ENCODE measurements around the gene APOD.
"Not testable (repeated sequence)": the region's sequence is repeated elsewhere in the genome, so short reads cannot be mapped to it uniquely, and the experiment has no call there.

Gene APOD

DNA sequence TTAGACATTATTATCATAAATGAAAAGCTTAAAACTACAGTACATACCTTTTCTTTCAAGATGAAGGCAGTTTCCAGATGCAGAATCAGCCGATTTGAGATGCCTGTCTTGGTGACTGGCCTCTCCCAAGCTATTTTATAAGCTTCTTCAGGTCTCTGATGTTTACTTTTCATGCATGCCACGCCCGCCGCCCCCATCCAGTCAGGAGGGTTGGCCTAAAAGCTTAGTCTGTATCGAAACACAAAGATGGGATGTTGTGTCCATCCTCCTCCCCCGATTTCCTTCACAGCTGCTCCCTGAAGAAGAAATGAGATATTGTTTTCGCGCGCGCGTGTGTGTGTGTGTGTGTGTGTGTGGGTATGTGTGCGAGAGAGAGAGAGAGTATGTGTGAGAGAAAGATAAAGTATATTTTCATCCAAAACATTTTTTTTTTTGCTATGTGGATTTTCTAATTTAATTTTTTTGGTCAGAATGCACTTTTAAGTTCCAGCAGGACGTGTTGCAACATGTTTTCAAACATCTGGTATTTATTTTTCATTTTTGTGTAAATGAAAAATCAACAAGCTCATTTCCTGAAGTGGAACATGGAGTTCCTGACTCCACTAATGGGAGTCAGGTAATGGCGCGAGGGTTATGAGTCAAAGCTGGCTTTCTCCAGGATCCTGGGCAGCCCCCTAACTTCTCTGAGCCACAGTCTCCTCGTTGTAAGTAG, at the start of gene APOD:
TSS of gene APOD (minus strand) at position 110 of the 712 bp plus-strand sequence. CDS start 4,479 bp downstream, outside the sequence.
- DNase-seq, result no peak

DNA sequence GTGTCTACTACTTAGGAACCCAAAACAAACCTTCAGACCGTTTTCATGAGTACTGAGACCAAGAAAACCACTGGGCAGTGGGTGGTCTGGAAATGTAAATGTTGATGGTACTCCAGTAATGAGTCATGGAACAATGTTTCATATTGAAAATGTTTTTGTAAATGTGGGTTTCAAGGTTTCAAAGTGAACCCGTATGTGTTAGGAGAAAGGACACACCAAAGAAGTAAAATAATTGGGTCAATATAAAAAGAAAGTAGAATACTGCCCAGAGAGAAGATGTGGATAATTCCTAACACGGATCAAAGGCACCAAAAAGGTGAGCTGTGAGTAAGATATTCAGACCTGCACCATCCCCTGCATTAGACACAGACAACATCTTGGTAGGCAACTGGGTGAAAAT, 49.6 kb upstream of the APOD start:
- DNase-seq, result not testable (repeated sequence)

DNA sequence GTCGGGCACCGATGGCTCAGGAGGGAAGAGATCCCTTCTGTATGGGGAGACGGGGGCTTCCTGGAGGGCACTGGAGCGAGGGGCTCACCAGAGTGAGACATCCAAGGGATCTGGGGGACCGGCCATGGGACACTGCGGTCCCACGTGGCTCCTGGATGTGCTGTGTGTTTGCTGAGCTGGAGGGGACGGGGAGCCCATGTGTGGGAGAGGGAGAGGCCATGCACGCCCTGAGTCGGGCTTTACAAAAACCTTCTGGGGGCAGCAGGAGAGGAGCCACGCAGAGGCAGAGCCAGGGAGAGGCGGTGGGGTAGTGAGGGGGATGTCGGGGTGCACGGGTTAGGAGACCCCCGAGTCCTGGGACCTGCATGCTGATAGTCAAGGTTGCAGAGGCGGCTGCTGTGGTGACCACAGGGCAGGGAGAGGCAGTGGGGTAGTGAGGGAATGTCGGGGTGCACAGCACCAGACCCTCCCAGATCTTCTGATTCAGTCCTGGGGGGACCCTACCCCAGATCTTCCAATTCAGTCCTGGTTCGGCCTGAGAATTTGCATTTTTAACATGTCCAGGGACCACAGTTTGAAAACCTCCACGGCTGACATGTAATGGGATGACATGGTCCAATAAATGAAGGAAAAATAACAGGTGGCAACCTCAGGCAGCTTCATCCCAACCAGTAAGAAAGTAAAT, 48.9 kb upstream of the APOD start:
- not testable (repeated sequence) for DNase-seq

DNA sequence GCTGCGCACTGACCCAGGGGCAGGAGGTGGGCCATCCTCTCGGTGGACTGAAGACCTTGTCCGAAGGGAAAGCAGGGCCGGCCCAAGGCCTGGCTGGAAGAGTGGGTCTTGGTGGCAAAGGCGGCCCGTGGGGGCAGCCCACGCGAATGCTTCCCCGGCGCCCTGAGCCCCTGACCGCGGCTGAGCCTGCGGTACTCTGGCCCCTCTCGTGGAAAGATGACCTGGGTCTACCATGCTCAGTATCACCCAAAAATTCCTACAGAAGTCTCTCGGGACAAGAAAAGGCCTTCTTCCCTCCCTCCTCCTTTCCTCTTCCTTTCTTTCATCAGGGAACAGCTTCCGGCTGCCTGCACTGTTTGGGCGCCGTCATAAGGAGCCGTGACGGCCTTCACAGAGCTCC, 48.3 kb upstream of the APOD start:
- not testable (repeated sequence) for DNase-seq

DNA sequence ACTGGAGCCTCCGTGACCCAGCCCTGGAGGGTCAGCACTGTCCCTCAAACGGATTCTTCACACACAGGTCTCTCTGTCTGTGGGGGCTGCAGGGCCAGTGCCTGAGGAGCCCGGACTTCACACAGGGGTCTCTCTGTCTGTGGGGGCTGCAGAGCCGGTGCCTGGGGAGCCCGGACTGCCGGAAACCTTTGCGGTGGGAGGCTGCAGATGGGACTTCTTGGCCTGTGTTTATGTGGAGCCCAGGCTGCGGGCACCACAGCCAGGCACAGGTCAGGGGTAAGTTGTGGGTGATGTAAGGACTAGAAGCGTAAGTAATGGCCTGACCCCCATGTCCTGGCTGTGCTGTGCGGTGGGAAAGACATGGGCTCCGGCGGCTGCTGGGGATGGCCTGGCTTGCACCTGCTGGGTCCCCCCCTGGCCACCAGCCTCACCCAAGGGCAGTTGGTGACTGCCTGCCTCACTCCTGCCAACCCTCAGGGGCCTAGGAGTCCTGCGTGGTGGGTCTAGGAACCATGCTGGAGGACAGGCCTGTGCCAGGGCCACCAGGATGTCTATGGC, 47.3 kb upstream of the APOD start:
- DNase-seq, result not testable (repeated sequence)

DNA sequence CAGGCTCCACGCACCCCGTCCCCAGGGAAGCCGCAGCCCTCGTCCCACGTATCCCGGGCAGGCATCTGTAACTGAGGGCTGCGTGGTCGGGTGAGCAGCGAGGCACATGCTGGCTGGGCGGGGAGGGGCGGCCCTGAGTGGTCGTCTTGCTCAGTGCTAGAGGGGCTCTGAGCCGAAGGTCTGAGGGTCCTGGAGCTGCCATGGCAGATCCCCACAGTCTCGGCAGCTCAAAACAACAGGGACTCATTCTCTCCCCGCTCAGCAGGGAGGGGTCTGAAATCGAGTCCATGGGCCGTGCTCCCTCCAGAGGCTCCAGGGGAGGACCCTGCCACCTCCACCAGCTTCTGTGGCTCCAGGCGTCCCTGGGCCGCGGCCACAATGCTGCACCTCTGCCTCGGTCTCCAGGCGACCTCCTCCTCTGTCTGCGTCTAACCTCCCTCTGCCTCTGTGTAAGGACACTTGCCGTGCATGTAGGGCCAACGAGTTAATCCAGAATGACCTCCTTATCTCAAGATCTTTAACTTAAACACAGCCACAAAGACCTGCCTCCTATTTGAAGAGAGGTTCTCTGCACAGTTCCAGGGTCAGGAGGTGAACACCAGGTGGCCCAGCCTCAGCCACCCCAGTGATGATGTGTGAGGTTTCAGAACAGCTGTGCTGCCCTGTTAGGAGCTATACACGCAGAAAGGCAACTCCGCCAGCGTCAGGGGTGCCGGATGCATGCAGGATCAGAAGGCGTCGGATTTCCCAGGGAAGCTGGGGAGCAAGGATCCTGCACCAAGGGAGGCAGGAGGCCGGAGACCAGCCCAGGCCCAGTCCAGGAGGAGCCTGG, 46.6 kb upstream of the APOD start:
- DNase-seq, result not testable (repeated sequence)

DNA sequence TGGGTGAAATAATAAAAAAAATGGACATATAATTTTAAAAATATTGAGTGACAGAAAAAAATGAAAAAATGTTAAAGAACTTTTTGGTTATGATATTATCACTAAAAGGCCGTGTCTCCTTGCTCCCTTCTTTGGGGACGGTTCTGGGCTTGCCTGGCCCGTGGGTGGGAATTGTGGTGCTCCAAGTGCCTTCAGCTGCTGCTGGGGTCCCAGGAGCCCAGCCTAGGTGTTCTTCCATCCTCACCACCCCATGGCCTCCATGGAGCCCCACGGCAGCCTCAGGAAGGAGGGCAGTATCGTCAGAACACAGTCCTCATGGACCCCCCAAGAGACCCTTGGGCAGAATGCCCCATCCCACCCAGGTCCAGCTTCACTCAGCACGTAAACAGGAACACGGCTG, 45.9 kb upstream of the APOD start:
- not testable (repeated sequence) for DNase-seq

DNA sequence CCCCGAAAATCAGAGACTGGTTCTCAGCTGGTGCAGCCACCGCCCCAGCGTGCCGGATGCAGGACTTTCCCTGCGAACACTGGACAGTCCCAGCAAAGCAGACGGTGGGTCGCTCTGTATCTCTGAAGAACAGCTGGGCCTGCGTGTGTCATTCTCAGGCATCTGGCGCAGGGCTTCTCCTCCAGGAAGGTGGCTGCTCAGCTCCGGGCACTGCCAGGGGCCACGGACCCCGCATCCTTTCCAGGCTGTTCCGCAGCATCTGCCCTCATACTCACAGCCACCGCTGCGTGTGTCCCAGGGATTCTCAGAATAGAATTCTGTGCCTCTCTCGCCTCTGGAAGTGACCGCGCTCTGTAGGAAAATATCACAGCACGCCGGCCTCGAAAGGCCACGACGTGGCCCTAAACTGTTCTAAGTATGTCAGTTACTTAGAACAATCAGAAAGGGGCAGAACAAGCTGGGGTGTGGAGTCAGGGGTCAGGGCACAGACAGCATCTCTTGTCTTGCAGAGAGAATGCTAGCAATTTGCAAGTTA, 44.7 kb upstream of the APOD start:
- not testable (repeated sequence) for DNase-seq

DNA sequence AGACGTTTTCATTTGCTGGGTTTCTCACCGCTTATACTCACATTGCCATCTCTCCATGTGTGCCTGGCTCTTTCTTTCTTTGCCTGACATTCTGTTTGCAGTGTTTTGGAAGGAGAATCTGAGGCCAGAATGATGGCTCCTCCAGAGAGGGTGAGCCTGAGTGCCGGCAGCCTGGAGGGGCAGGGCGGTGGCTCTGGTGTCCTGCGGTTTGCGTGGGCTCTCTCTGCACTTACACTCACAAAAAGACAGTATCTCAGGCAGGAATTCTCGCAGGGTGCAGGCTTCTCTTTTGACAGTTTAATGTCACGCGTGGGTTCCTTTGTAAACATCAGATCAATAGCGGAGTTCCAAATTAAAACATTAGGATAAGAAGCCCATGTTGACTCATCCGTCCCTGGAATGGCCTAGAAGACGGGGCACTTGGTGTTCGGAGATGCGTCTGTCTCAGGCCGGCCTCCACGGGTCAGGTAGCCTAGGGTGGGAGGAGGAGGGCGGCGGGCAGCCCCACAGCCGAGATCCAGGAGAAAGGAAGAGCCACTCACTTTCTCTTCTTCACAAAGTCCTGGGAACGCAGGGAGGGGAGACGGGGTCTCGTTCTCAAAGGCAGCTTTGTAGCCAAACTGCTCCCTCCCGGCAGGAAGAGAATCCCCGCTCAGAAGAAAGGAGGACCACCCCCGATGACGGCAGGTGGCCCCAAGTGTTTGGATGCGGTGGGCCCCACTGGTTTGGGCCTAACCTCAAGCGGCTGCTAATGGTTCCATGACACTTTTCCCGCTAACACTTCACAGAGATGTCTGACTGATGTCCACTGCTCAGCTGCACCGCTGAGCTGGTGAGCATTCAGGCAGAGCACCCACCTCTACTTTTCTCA, 44.0 kb upstream of the APOD start:
- not testable (repeated sequence) for DNase-seq

DNA sequence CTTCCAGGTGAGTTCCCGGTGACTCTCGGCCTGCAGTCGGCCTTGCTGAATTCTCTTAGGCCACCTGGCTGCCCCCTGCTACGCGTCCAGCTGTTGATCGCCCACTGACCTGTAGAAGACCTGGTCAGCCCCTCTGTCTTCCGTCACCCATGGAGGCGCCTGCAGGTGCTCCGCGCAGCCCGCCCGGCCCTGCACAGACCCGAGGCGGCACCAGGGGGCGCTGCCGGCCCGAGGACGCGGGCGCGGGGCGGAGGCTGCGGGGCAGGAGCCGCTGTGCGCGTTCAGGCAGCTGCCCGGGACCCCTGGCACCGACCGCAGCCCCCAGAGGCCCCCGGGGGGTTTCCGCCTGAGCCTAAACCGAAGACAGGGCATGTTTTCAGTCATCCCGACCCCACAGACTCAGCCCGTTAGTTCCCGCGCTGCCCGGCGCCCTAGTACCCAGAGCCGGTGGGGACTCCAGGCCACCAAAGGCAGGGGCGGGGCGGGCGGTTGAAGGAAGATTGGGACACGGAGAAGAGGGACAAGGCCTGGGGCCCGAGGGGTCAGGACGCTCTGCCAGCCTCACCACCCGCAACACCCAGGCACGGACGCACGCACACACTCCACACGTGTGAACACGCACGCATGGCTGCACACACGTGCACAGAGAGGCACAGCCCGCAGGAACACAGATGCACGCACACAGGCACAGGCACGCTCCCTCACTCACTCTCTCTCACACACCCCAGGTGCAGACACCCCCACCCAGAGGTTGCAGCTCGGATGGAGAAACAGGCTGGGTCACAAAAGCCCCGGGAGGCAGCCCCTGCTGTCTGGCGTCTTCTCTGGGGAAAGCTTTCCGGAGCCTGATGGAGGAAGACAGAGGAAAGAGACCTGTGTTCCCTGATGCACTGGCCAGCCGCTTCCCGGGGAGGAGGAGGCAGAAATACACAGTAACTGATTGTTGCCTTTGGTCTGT, 41.1 kb upstream of the APOD start:
- DNase-seq, result not testable (repeated sequence)

DNA sequence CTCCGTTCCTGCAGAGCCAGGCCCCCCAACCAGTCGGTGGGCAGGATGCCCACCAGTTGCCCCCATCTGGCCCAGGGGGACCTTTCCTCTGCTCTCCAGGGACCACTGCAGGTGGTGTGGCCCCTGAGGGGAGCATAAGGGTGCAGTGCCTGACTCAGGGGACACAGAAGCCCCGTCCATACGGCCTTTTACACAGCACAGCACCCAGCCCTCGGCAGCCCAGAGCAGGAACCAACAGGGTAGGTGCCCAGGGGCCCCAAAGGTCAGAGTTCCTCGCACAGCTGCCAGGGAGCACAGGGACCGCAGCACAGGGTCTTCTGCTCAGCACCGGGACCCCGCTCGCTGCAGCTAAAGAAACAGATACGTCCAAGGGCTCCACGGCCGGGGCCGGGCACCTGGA, 40.4 kb upstream of the APOD start:
- DNase-seq, result not testable (repeated sequence)

DNA sequence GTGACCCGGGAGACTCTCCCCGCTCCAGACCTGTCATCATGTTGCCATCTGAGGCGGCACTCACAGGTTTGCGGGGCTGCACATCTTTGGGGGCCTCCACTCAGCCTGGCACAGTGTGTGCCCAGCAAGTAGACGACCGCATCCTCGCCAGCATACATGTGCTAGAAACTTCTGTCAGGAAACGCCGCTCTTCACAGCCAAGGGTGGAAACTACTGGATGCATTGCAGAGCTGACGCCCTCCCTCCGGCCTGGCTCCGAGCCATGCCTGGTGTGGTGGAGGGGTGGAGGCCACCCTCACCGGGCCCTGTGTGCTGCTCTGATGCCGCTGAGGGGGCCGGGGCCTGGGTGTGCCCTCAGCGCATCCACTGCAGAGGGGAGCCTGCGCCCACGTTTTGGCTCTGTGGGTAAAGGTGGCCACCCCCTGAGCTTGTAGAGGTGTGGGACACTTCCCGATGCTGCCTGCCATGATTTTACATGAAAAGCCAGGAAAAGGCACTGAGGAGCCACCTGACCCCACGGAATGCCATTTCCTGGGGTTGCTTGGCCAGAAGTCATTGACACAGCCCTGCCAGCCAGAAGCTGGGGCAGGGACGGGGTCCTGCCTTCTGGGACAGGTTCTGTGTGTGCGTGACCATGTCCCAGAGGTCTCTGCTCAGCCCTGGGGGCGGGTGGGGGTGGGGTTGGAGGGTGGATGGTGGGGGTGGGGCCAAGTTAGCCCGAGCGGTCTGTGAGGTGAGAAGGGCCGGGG, 39.7 kb upstream of the APOD start:
- DNase-seq, result not testable (repeated sequence)

DNA sequence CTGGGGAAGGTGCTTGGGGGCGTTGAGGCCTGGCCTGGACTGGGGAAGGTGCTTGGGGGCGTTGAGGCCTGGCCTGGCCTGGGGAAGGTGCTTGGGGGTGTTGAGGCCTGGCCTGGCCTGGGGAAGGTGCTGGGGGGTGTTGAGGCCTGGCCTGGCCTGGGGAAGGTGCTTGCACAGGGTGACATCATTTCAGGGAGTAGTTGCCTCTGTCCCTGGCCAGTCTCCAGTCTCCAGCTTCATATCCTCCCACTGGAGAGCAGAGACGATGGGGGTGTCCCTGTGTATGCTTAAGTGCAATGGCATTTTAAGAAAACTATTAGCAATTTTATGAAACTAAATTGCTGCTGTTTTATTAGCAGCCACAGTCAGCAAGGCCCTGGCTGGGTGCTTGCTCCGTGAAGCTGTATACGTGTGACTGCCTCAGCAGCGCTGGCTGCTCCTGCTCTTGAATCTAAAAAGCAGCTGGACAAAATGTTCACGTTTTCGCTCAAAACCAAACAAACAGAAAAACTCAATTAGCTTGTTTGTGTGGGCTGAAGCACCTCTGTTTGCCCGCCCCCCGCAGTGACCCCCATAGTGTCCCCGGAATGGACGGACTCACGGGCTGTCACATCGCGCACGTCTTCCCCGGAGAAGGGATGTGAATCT, 38.9 kb upstream of the APOD start:
- not testable (repeated sequence) for DNase-seq

DNA sequence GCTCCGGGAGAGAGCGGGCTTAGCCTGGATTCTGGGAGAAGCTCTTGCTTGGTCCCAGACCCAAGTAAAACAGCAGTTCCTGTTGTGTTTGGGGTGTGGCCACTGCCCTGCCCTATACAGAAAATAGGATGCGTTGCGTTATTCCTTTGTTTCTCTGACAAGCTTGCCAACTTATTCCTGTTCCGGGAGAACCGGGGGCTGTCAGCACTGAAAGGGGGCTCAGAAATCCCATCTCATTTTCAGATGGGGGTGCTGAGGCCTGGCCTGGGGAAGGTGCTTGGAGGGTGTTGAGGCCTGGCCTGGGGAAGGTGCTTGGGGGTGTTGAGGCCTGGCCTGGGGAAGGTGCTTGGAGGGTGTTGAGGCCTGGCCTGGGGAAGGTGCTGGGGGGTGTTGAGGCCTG, 38.3 kb upstream of the APOD start:
- not testable (repeated sequence) for DNase-seq

DNA sequence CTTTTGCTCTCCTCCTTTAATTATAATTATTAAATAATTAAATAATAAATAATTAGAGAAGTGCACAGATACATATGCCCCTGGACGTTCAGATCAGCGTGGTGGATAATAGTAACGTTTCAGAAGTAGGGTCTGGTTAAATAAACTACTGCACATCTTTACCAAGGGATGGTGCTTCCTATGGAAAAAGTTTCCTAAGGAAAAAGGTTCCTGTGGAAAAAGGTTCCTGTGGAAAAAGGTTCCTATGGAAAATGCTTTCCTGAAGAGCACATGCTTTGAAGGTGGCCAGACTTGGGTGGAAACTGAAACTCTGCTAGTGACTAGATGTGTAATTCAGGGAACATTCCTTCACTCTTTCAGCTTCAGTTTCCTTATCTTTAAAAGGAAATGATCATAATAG, 37.4 kb upstream of the APOD start:
- not testable (repeated sequence) for DNase-seq

DNA sequence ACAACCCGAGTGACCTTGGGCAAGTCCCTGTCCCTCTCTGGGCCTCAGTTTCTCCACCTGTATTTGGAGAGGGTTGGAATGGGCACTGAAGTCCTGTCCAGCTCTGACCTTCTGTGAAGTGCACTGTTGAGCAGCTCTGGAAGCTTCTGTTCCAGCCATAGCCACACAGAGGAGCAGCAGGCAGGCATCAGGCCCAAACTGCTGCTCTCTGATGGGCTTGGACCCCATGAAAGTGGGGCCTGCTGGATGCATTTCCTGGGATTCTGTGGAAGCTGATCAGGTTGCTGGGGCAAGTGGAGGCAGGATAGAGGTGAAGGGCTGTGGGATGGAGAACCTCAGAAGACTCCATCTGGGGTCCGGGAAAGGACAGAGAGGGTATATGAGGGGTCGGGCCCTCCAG, 36.7 kb upstream of the APOD start:
- not testable (repeated sequence) for DNase-seq

DNA sequence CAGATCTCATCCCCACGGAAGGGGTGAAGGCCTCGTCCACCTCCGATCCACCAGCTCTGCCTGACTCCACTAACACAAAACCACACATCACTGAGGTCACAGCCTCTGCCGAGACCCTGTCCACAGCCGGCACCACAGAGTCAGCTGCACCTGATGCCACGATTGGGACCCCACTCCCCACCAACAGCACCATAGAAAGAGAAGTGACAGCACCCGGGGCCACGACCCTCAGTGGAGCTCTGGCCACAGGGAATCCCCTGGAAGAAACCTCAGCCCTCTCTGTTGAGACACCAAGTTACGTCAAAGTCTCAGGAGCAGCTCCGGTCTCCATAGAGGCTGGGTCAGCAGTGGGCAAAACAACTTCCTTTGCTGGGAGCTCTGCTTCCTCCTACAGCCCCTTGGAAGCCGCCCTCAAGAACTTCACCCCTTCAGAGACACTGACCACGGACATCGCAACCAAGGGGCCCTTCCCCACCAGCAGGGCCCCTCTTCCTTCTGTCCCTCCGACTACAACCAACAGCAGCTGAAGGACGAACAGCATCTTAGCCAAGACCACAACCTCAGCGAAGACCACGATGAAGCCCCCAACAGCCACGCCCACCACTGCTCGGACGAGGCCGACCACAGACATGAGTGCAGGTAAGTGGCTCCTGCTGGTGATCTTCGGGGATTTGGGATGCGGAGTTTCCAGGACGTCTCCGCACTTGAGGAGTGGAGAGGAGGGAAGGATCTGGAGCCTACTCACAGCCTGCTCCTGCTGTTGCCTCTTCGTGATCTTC, 36.0 kb upstream of the APOD start:
- DNase-seq, result not testable (repeated sequence)

Data from GDM1 (cell line).